GM18909 (cell line): ENCODE measurements around the gene NOS1.
"Not testable (repeated sequence)": the region's sequence is repeated elsewhere in the genome, so short reads cannot be mapped to it uniquely, and the experiment has no call there.

Source experiments
- ATAC-seq: cut with Tn5 transposase; IDR thresholded peaks from one replicate; pipeline ENCODE4 v1.9.1; 2021; ENCODE audit warnings: mild to moderate bottlenecking; ENCODE audit not compliant: unreplicated experiment, poor library complexity

Gene NOS1

GRCh38 chr12:117188961-117189724, 172.3 kb downstream of the NOS1 start:
- ATAC-seq: no peak

- ATAC-seq: no peak
Measured at GRCh38 chr12:117188121-117188665, 173.2 kb downstream of the NOS1 start.

- ATAC-seq: no peak
Measured at GRCh38 chr12:117187421-117187820, 174.0 kb downstream of the NOS1 start.

- ATAC-seq: no peak
Measured at GRCh38 chr12:117182866-117183265, 178.6 kb downstream of the NOS1 start.

GRCh38 chr12:117181468-117181843, 180.0 kb downstream of the NOS1 start:
- ATAC-seq: not testable (repeated sequence)

- no peak for ATAC-seq
Measured at GRCh38 chr12:117180758-117181467, 180.5 kb downstream of the NOS1 start.

GRCh38 chr12:117178745-117179144, 182.7 kb downstream of the NOS1 start:
- ATAC-seq: no peak

- no peak for ATAC-seq
Measured at GRCh38 chr12:117178301-117178700, 183.1 kb downstream of the NOS1 start.

- ATAC-seq: no peak
Measured at GRCh38 chr12:117172168-117172567, 189.3 kb downstream of the NOS1 start.

GRCh38 chr12:117171499-117172162, 189.8 kb downstream of the NOS1 start:
- no peak for ATAC-seq

GRCh38 chr12:117169548-117169947, 191.9 kb downstream of the NOS1 start:
- no peak for ATAC-seq

- no peak for ATAC-seq
Measured at GRCh38 chr12:117168976-117169375, 192.4 kb downstream of the NOS1 start.

- ATAC-seq: no peak
Measured at GRCh38 chr12:117167769-117168168, 193.7 kb downstream of the NOS1 start.

- no peak for ATAC-seq
Measured at GRCh38 chr12:117166107-117166506, 195.3 kb downstream of the NOS1 start.

- no peak for ATAC-seq
Measured at GRCh38 chr12:117165342-117165741, 196.1 kb downstream of the NOS1 start.

GRCh38 chr12:117162633-117163032, 198.8 kb downstream of the NOS1 start:
- no peak for ATAC-seq

- ATAC-seq: no peak
Measured at GRCh38 chr12:117162167-117162539, 199.3 kb downstream of the NOS1 start.

GRCh38 chr12:117161460-117162166, 199.8 kb downstream of the NOS1 start:
- no peak for ATAC-seq

GRCh38 chr12:117159674-117160073, 201.8 kb downstream of the NOS1 start:
- ATAC-seq: no peak

GRCh38 chr12:117158911-117159553, 202.4 kb downstream of the NOS1 start:
- ATAC-seq: no peak
